K562 (cell line): ENCODE data around the gene NUP133. TPM values are rescaled to one million over a fixed set of nuclear protein-coding genes. Genes with fewer than 3 reads are reported as not detected.
A peak's percentile ranks its signal among the peaks of the same experiment; 100 is the strongest.

ENCODE experiments used
- ATF1 ChIP-seq, 2 experiments: fragments of 450-650 bp in 1 of 2; IDR thresholded peaks; 2 replicates each; pipeline ENCODE4 v1.6.1; 2016; ENCODE audit warnings: missing compliant biosample characterization in 1 of 2, missing genetic modification characterization in 1 of 2
- BACH1 ChIP-seq: fragments of 200-800 bp; sonication (Bioruptor generic); IDR thresholded peaks from 2 replicates; pipeline ENCODE4 v1.6.1; 2016; ENCODE audit warnings: missing genetic modification characterization, missing compliant biosample characterization
- HMGN3 ChIP-seq: IDR thresholded peaks from 2 replicates; pipeline ENCODE4 v1.6.1; 2011; ENCODE audit warnings: borderline replicate concordance, low read depth, mild to moderate bottlenecking, mixed read lengths, low read length; ENCODE audit not compliant: insufficient read length; ENCODE audit errors: extremely low read depth
- HOMEZ ChIP-seq: fragments of 250-450 bp; sonication (Bioruptor Pico); IDR thresholded peaks from 2 replicates; pipeline ENCODE4 v1.4.0; 2020; ENCODE audit warnings: mild to moderate bottlenecking, moderate library complexity
- MEF2D ChIP-seq: conservative IDR thresholded peaks from 2 replicates; pipeline ENCODE4 v1.6.1; 2016; ENCODE audit warnings: low read depth, missing genetic modification characterization, missing compliant biosample characterization
- NKRF ChIP-seq: fragments of 450-650 bp; IDR thresholded peaks from 2 replicates; pipeline ENCODE4 v1.6.1; 2016; ENCODE audit warnings: borderline replicate concordance
- RBM14 ChIP-seq: fragments of 200-400 bp; formaldehyde crosslinking; IDR thresholded peaks from 2 replicates; pipeline ENCODE4 v1.6.1; 2018; ENCODE audit warnings: low read depth, mild to moderate bottlenecking, low read length, moderate library complexity, borderline replicate concordance; ENCODE audit not compliant: insufficient read depth
- ZNF143 ChIP-seq: sonication (generic); formaldehyde crosslinking; IDR thresholded peaks from 2 replicates; pipeline ENCODE4 v1.9.0; 2022; ENCODE audit warnings: mild to moderate bottlenecking, missing genetic modification reagents
- ZNF212 ChIP-seq: fragments of 450-650 bp; formaldehyde crosslinking; IDR thresholded peaks from 2 replicates; pipeline ENCODE4 v1.4.0; 2020; ENCODE audit warnings: mild to moderate bottlenecking
- ZNF407 ChIP-seq: fragments of 450-650 bp; IDR thresholded peaks from 2 replicates; pipeline ENCODE4 v1.6.1; 2016; ENCODE audit warnings: low read depth
- polyA plus RNA-seq, 8 experiments: library from polyadenylated mRNA; depleted of rRNA in 4 of 8; stranded (reverse) in 5 of 8; unstranded in 3 of 8; fragments of >200 nt; fragmentation: Nextera tagmentation in 2 of 8; fragmentation: Illumina TruSeq in 1 of 8; extraction: Ambion mirVana in 2 of 8; extraction: Trizol in 1 of 8; gene quantifications; 2 replicates each; pipeline versions ENCODE4 v1.2.1 to v1.2.3, GENCODE V29; 2011 to 2014; ENCODE audit warnings: inconsistent platforms in 1 of 8, missing spikeins in 1 of 8
- total RNA-seq, 7 experiments: library from RNA; depleted of rRNA in 6 of 7; stranded (reverse); fragments of >200 nt in 6 of 7; fragmentation: Illumina TruSeq in 2 of 7; extraction: Trizol in 2 of 7; gene quantifications; 2 replicates each; pipeline versions ENCODE4 v1.2.1 to v1.2.3, GENCODE V29; 2011 to 2021; ENCODE audit warnings: low replicate concordance in 1 of 7

The NUP133 gene
- total and polyA plus RNA-seq, 9 of the 15 experiments (the other 6 are each of a cell fraction or from before 2014, with no cell fraction given), result 21.7 to 85.1 (median 61.3) TPM

GRCh38 chr1:229554886-229555621 is 46.9 kb upstream of the NUP133 start (continued):
- TF ChIP-seq ZNF407 (peak; percentile 54; the same call in 1 of the 2 replicates), ZNF212 (CRISPR knock-in tag) (no peak), MEF2D (tag) (peak; percentile 59), BACH1 (tag) (peak; percentile 83; the same call in 1 of the 2 replicates), HMGN3 (peak; percentile 83), HOMEZ (no peak), NKRF (peak; percentile 62; the same call in 1 of the 2 replicates), ATF1 (CRISPR knock-in tag; IDR thresholded peaks at IDR 0.05) (no peak), ATF1 (tag; IDR thresholded peaks at IDR 0.05) (peak; percentile 71), RBM14 (no peak), ZNF143 (CRISPR knock-in tag) (no peak)
